ENCODE measurements around the gene ITGB4.

ITGB4 gene

DNA sequence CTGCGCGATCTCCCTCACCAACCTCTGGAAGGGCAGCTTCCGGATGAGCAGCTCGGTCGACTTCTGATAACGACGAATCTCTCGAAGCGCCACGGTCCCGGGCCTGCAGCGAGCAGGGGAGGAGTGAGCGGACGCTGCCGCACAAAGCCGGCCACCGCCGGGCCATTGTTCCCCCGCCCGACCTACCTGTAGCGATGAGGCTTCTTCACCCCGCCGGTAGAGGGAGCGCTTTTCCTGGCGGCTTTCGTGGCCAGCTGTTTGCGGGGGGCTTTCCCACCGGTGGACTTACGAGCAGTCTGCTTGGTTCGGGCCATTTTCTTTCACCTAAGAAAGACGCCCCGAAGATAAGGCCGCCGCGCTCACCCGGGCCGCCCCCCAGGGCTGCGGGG, 57.6 kb downstream of the ITGB4 start:
- DNase-seq (ENCODE audit: low read depth), result no peak
- TF ChIP-seq, protein P1, sequence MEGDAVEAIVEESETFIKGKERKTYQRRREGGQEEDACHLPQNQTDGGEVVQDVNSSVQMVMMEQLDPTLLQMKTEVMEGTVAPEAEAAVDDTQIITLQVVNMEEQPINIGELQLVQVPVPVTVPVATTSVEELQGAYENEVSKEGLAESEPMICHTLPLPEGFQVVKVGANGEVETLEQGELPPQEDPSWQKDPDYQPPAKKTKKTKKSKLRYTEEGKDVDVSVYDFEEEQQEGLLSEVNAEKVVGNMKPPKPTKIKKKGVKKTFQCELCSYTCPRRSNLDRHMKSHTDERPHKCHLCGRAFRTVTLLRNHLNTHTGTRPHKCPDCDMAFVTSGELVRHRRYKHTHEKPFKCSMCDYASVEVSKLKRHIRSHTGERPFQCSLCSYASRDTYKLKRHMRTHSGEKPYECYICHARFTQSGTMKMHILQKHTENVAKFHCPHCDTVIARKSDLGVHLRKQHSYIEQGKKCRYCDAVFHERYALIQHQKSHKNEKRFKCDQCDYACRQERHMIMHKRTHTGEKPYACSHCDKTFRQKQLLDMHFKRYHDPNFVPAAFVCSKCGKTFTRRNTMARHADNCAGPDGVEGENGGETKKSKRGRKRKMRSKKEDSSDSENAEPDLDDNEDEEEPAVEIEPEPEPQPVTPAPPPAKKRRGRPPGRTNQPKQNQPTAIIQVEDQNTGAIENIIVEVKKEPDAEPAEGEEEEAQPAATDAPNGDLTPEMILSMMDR (conservative IDR thresholded peaks at IDR 0.05; ENCODE audit: low read depth, low read length), result peak; percentile 56
- H3K4me3 ChIP-seq (ENCODE audit: low read length), result peak overlapping the region; percentile 75

- TF ChIP-seq, protein P1 (conservative IDR thresholded peaks at IDR 0.05; ENCODE audit: low read depth, low read length), result no peak
- H3K4me3 ChIP-seq (ENCODE audit: low read length), result peak overlapping the region; percentile 75
- peak; percentile 99 for DNase-seq (ENCODE audit: low read depth)
Measured at GRCh38 chr17:75779250-75779986, 58.2 kb downstream of the ITGB4 start.

DNA sequence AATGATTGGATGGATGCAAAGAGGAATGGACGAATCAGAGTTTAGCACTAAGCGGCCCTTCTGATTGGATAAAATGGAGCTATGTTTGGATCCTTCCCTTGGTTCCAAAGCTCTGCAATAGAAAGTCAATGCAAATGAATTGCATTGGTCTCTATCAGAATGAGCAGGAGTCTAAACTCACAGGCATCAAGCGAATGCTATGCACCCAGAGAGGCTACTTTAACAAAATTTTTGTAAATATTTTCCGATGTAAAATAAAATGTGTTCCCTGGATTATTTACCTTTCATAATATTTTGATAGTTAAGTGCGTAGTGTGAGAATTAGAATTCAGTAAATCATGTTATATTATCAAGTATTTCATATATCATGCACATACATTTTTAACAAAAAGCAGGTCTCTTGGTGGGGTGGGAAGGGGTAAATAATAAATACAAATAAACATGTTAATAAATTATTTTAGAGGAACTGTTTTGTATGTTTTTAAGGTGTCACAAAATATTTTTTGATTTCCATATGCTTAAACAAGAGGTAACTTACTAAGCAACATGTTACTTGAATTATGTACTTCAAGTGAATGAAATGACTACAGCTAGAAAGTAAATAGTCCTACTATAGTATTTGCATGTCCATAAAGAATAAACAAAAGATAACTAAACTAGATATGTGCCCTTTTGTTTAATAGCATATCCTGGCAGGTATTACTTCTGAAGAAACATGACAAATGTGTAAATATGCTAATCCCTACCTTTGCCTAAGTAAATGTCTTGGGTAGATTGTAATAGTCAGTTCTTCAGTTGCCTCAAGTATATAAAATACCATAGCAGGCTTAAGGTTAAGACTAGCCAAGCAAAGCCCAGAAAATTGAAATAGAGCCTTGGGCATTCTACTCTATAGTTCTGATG, 59.0 kb downstream of the ITGB4 start:
- H3K4me3 ChIP-seq (ENCODE audit: low read length), result no peak overlapping the region

DNA sequence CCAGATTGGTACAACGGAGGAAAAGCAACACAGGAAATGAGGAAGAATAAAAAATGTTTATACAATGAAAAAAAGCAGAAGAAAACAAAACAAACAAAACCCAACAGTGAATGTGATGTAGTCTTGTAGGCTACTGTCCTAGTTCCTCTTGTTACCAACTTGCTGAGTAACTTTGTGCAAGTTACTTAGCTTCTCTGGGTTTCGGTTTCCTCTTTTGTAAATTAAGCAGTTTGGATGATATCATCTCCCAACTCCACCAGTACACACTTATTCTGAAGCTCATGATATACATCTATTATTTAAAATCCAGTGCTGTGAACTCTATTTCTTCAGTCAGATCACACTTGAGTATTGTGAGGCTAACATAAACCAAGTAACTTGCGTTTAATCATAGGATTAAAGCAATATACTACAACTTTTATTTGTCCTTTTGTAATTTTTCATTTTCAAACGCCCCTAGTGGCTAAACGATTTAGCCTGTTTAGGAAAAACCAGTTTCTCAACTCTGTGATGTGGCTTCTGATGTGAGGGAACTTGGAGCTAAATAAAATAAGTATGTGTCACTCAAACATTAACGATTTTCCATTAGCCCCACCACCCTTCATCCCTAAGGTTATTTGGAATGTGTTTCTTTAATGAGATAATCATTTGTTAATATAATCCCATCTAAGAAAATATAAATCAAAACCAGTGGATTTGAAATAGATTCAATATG, 62.0 kb downstream of the ITGB4 start:
- DNase-seq (ENCODE audit: low read depth), result no peak

More for the DNA sequence above, 59.0 kb downstream of the ITGB4 start:
- no peak for DNase-seq (ENCODE audit: low read depth)
- TF ChIP-seq, protein P1 (conservative IDR thresholded peaks at IDR 0.05; ENCODE audit: low read depth, low read length), result no peak

GRCh38 chr17:75783803-75784472, 62.7 kb downstream of the ITGB4 start:
- TF ChIP-seq, protein P1 (conservative IDR thresholded peaks at IDR 0.05; ENCODE audit: low read depth, low read length), result no peak
- no peak for DNase-seq (ENCODE audit: low read depth)
- peak overlapping the region; percentile 27 for H3K4me3 ChIP-seq (ENCODE audit: low read length)

More for the DNA sequence above, 62.0 kb downstream of the ITGB4 start:
- H3K4me3 ChIP-seq (ENCODE audit: low read length), result no peak overlapping the region
- TF ChIP-seq, protein P1 (conservative IDR thresholded peaks at IDR 0.05; ENCODE audit: low read depth, low read length), result peak; percentile 78

DNA sequence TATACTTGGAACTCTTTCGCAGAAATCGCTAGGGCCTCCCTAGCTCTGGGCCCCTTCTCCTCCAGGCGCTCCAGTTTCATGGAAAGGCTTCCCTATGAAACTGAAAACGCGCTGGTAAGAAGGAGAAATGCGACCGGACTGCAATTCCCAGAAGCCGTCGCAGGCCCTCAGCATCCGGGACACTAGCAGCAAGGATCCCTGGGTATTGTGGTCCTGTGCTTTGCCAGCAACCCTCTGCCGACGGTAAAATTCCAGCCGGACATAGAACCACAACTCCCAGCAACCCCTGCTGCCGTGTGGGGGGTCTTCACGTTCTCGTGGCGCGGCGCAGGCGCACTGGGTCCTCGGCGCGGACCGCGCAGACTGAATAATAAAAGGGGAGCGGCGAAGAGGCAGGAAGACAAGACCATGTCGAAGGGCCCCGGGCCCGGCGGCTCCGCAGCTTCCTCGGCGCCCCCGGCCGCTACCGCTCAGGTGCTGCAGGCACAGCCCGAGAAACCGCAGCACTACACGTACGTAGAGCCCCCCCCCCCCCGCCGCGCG, 63.3 kb downstream of the ITGB4 start, which contains the start of gene UNK:
TSS of gene UNK (plus strand) at position 334 of the 543 bp plus-strand sequence. CDS start at position 409, 75 bp downstream.
- peak within 1 kb of the TSS; percentile 61 for H3K4me3 ChIP-seq (ENCODE audit: low read length)
- TF ChIP-seq, protein P1 (conservative IDR thresholded peaks at IDR 0.05; ENCODE audit: low read depth, low read length), result no peak
- DNase-seq (ENCODE audit: low read depth), result peak; percentile 98
